Keratinocyte (primary cell): ENCODE measurements around the gene PDE4A.
A peak's percentile ranks its signal among the peaks of the same experiment; 100 is the strongest.

Source experiments
- CTCF ChIP-seq, 3 experiments: IDR thresholded peaks in 1 of 3; conservative IDR thresholded peaks in 1 of 3; optimal IDR thresholded peaks in 1 of 3; 2 replicates in 2 of 3; 3 replicates in 1 of 3; pipeline versions ENCODE3 to v1.5.1; 2011; ENCODE audit warnings: low read length in 3 of 3, mild to moderate bottlenecking in 3 of 3, moderate library complexity in 2 of 3, control low read depth in 1 of 3, inconsistent platforms in 1 of 3; ENCODE audit not compliant: insufficient read depth in 2 of 3; ENCODE audit errors: extremely low read depth in 1 of 3
- EZH2 ChIP-seq: IDR thresholded peaks from one replicate; pipeline ENCODE4 v1.6.1; 2012; ENCODE audit warnings: inconsistent platforms, mild to moderate bottlenecking, low read length, moderate library complexity

GRCh38 chr19:10505583-10506229 lies 85.4 kb downstream of the PDE4A start:
- TF ChIP-seq CTCF (optimal IDR thresholded peaks at IDR 0.05 in 1 of 3, IDR thresholded peaks at IDR 0.05 in 1 of 3, conservative IDR thresholded peaks at IDR 0.05 in 1 of 3; ENCODE audit: extremely low read depth in 1 of 3, insufficient read depth in 2 of 3, low read length in 3 of 3) (peak; percentile 92 to 96 (median 95)), EZH2 (no peak)
